Progenitor cell of endocrine pancreas (in vitro differentiated cells): ENCODE measurements around the gene GATAD2B. TPM values are rescaled to one million over a fixed set of nuclear protein-coding genes. Genes with fewer than 3 reads are reported as not detected.
A peak's percentile ranks its signal among the peaks of the same experiment; 100 is the strongest.

ENCODE experiments used
- DNase-seq: peaks from one replicate; pipeline ENCODE4 v3.0.0; 2021; ENCODE audit warnings: low spot score; ENCODE audit not compliant: unreplicated experiment
- H3K27ac Mint-ChIP-seq: 2 replicates; pipeline ENCODE4 v1.8.0; 2021; ENCODE audit warnings: mild to moderate bottlenecking, moderate library complexity, mixed read lengths
- H3K27me3 Mint-ChIP-seq: 2 replicates; pipeline ENCODE4 v1.8.0; 2021; ENCODE audit warnings: mixed read lengths
- H3K36me3 Mint-ChIP-seq: 2 replicates; pipeline ENCODE4 v1.8.0; 2022; ENCODE audit warnings: mixed read lengths; ENCODE audit not compliant: insufficient read depth
- H3K4me1 Mint-ChIP-seq: 2 replicates; pipeline ENCODE4 v1.8.0; 2021; ENCODE audit warnings: low read depth, mixed read lengths
- H3K4me3 Mint-ChIP-seq: 2 replicates; pipeline ENCODE4 v1.8.0; 2021; ENCODE audit warnings: low read depth, mild to moderate bottlenecking, moderate library complexity, mixed read lengths
- H3K9me3 Mint-ChIP-seq: 2 replicates; pipeline ENCODE4 v1.8.0; 2021; ENCODE audit warnings: low read depth, mixed read lengths
- total RNA-seq: library from RNA; stranded (reverse); gene quantifications from 2 replicates; pipeline ENCODE4 v1.2.1, GENCODE V29; 2021
- TF ChIP-seq, protein P1 (sequence below): fragments of 200-600 bp; sonication (generic); IDR thresholded peaks from one replicate; pipeline ENCODE4 v1.5.0; 2021; ENCODE audit warnings: antibody characterized with exemption, mild to moderate bottlenecking; ENCODE audit not compliant: unreplicated experiment

GATAD2B gene
- total RNA-seq, 1 donor from 2014 or later = 52.6 TPM

DNA sequence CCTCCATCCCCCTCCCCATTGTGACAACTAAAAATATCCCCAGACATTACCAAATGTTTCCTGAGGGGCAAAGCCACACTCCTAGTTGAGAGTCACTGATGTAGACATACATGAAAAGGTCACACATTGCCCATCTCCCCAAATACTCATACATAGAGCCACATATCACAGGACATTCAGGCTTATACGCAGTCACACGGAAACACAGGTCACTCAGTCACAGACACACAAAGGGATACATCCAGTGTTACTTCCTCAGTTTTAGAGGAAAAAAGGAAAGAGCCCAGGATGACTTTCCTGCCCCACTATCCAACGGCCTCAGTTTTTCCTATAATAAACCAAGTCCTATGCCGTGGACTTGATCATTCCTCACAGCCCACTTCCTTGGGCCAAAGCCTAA, 38.6 kb upstream of the GATAD2B start:
- H3K4me1 Mint-ChIP-seq = peaks cover 45% of the 10 kb centered on the region
- H3K9me3 Mint-ChIP-seq = no peaks in the 10 kb centered on the region
- H3K4me3 Mint-ChIP-seq = peak overlapping the region; percentile 90

GRCh38 chr1:153960206-153960605, 37.4 kb upstream of the GATAD2B start:
- no peak overlapping the region for H3K27ac Mint-ChIP-seq
- no peaks in the 10 kb centered on the region for H3K9me3 Mint-ChIP-seq
- H3K4me1 Mint-ChIP-seq = peaks cover 41% of the 10 kb centered on the region
- H3K27me3 Mint-ChIP-seq = no peaks in the 10 kb centered on the region
- H3K36me3 Mint-ChIP-seq = peaks cover 7% of the 10 kb centered on the region
- peak overlapping the region; percentile 11 for H3K4me3 Mint-ChIP-seq
- TF ChIP-seq, protein P1, sequence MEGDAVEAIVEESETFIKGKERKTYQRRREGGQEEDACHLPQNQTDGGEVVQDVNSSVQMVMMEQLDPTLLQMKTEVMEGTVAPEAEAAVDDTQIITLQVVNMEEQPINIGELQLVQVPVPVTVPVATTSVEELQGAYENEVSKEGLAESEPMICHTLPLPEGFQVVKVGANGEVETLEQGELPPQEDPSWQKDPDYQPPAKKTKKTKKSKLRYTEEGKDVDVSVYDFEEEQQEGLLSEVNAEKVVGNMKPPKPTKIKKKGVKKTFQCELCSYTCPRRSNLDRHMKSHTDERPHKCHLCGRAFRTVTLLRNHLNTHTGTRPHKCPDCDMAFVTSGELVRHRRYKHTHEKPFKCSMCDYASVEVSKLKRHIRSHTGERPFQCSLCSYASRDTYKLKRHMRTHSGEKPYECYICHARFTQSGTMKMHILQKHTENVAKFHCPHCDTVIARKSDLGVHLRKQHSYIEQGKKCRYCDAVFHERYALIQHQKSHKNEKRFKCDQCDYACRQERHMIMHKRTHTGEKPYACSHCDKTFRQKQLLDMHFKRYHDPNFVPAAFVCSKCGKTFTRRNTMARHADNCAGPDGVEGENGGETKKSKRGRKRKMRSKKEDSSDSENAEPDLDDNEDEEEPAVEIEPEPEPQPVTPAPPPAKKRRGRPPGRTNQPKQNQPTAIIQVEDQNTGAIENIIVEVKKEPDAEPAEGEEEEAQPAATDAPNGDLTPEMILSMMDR = no peak
- DNase-seq = no peak

More for the DNA sequence above, 38.6 kb upstream of the GATAD2B start:
- H3K27ac Mint-ChIP-seq = peak overlapping the region; percentile 77
- DNase-seq = no peak
- peaks cover 7% of the 10 kb centered on the region for H3K36me3 Mint-ChIP-seq
- TF ChIP-seq, protein P1 = no peak
- no peaks in the 10 kb centered on the region for H3K27me3 Mint-ChIP-seq

DNA sequence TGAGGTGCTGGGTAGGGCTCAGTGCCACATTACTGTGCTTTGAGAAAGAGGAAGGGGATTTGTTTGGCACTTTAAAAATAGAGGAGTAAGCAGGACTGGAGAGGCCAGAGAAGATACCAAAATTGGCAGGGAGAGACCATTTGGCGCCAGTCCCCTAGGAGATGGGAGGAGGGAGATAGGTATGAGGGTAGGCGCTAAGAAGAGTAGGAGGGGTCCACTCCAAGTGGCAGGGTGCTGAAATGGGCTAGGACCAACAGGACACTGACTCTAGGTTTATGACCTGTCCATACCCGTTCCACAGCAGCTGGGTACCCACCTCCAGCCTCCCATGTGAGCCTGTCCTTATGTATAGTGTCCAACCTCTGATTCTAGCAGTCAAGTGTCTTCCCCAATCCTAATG, 36.7 kb upstream of the GATAD2B start:
- Mint-ChIP-seq H3K27ac (peak overlapping the region; percentile 43), H3K4me3 (peak overlapping the region; percentile 11), H3K36me3 (peaks cover 7% of the 10 kb centered on the region), H3K9me3 (no peaks in the 10 kb centered on the region), H3K4me1 (peaks cover 42% of the 10 kb centered on the region), H3K27me3 (no peaks in the 10 kb centered on the region)
- TF ChIP-seq, protein P1 = no peak
- DNase-seq = no peak

DNA sequence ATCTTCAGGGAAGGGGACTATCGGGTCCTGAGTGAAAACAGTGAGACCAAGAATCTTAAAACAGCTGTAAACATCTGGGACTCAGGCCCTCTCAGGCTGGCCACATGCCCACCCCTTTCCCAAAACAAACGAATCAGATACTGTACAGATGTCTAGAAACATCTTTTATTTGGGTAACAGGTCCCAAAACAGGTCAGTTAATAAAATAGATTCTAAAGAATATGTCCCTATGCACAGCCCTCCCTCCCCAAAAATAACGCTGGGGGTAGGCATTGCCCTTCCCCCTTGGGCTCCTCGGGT, 36.1 kb upstream of the GATAD2B start:
- peak overlapping the region; percentile 99 for H3K4me3 Mint-ChIP-seq
- no peak for DNase-seq
- H3K27ac Mint-ChIP-seq = peak overlapping the region; percentile 99
- no peaks in the 10 kb centered on the region for H3K27me3 Mint-ChIP-seq
- H3K36me3 Mint-ChIP-seq = peaks cover 10% of the 10 kb centered on the region
- H3K9me3 Mint-ChIP-seq = no peaks in the 10 kb centered on the region
- H3K4me1 Mint-ChIP-seq = peaks cover 44% of the 10 kb centered on the region
- TF ChIP-seq, protein P1 = no peak

DNA sequence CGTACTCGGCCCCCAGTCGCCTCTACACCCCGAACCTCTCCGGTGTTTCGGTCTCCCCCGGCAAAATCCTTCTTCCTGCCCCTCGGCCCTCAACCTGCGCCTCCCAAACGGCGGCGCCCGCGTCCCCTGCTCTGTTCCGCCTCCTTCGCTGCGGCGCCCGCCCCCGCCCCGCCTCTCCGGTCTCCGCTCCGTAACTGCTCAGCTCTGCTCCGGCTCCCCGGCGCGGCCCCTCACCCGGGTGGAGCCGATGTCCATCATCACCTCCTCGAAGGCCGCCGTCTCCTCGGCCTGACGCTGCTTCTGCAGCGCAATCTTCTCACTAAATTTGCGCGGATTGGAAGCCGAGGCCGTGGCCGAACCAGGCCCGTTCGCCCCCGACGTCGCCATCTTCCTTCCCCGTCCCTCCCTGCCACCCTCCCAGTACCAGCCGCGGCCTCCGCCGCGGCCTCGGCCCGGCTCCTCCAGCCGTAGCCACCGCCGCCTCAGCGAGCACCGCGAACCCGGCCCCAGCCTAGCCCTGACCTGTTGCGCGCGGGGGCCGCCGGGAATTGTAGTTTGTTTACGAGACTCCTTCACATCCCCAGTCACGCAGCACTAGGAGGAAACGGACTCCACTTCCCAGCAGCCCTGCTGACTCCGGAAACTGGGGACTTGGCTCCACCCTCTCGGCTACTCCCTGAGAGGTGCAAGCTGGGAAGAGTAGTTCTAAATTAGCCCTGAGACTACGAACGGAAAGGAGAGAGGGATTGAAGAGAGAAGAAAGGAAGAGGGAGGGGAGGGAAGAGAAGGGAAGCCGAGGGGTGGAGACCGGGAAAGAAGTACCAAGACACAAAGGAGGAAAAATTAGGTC, 35.6 kb upstream of the GATAD2B start, which contains the start of gene CRTC2:
Gene CRTC2 (minus strand): TSS at position 502 of the 850 bp plus-strand sequence. CDS start 115 bp downstream, at position 387.
- H3K9me3 Mint-ChIP-seq = no peaks in the 10 kb centered on the region

More for the DNA sequence above, 35.6 kb upstream of the GATAD2B start, which contains the start of gene CRTC2:
- Mint-ChIP-seq H3K4me1 (peaks cover 40% of the 10 kb centered on the region), H3K27me3 (no peaks in the 10 kb centered on the region), H3K27ac (peak within 1 kb of the TSS; percentile 99), H3K4me3 (peak within 1 kb of the TSS; percentile 99), H3K36me3 (peaks cover 10% of the 10 kb centered on the region)
- TF ChIP-seq, protein P1 = no peak
- DNase-seq = peak; percentile 94
